ENCODE measurements around the gene RIPOR3.
"Not testable (repeated sequence)": the region's sequence is repeated elsewhere in the genome, so short reads cannot be mapped to it uniquely, and the experiment has no call there.

The RIPOR3 gene

GRCh38 chr20:50569864-50570836 is 121.2 kb downstream of the RIPOR3 start:
- DNase-seq, result peak in 1 of 2 experiments; percentile 60

DNA sequence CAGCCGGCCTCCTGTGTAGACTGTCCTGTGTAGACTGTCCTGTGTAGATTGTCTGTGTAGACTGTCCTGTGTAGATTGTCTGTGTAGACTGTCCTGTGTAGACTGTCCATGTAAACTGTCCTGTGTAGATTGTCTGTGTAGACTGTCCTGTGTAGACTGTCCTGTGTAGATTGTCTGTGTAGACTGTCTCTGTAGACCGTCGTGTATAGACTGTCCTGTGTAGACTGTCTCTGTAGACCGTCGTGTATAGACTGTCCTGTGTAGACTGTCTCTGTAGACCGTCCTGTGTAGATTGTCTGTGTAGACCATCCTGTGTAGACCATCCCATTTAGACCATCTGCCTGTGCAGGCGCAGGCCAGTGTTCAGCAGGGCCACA is 121.9 kb downstream of the RIPOR3 start:
- not testable (repeated sequence) for DNase-seq

GRCh38 chr20:50568549-50568942 is 122.8 kb downstream of the RIPOR3 start:
- DNase-seq, result no peak

DNA sequence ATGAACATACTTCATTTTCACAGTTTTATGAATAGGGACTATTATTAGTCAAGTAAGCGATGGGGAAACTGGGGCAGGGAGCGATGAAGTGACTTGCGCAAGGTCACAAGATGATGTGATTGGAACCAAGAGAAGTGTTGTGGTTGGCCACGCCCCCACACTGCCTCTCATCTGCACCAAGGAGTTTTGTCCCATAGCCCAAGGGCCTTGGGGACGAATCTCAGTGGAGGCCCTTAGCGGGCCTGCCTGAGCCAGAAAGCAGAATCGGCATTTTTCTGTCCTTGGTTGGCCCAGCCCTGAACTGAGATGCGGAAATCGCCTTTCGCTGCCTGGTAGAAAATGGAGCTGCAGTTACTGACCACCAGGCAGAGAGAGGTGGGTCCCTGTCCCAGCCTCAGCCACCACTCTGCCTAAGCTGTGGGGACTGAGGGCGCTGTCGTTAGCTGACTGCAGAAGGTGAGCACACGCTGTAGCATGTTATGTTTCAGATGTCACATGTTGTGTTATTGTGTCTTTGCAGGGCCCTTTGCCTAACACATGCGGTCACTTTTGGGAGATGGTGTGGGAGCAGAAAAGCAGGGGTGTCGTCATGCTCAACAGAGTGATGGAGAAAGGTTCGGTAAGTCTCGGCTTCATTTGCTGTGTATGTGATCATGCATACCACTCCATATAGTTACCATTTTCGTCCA is 123.3 kb downstream of the RIPOR3 start:
- DNase-seq, result no peak

DNA sequence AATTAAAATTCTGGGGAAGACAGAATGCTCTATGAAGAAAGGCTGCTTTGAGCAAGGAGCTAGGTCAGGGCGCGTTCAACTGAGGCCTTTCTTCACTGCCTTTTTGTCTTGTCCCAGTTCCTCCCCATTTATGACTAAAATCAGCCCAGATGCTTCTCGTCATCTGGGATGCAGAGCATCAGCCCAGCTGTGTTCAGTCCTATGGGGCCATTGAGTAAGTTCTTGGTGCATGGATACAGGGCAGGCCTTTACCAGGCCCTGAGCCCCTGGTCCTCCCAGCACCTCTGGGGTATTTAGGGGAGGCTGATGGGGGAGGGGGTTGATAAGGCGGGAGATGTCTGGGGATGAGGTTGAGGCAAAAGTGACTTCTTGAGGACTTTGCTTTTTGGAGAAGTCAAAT is 125.5 kb downstream of the RIPOR3 start:
- DNase-seq, result no peak

- no peak for DNase-seq
Observed at GRCh38 chr20:50565383-50565782, 126.0 kb downstream of the RIPOR3 start.

- DNase-seq, result no peak
Observed at GRCh38 chr20:50563133-50563944, 128.0 kb downstream of the RIPOR3 start.

DNA sequence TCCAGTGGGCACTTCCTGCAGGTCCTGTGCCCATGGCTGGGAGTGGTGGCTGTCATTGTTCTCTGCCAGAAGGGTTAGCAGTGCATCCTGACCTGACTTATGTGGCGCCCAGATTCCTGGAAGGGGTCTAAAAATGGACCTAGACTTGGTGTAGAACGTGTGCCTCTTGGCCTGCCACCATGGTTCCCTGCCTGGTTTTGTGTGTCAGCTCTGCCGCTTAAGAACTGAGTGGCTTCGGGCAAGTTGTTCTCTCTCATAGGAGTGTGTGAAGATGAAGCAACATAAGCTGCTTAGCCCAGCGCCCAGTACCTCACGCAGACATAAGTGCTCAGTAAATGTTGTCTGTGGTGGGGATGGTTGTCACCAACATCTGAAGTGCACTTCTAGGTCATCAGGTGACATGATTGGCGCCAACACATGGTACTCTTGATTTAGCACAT is 129.1 kb downstream of the RIPOR3 start:
- no peak for DNase-seq

- DNase-seq, result peak; percentile 82 to 96
Observed at GRCh38 chr20:50561379-50562078, 129.8 kb downstream of the RIPOR3 start.

- DNase-seq, result peak in 1 of 2 experiments; percentile 55
Observed at GRCh38 chr20:50560867-50561266, 130.5 kb downstream of the RIPOR3 start.

GRCh38 chr20:50559856-50560638 is 131.3 kb downstream of the RIPOR3 start:
- DNase-seq, result peak in 1 of 2 experiments; percentile 20

GRCh38 chr20:50559149-50559548 is 132.2 kb downstream of the RIPOR3 start:
- no peak for DNase-seq

- DNase-seq, result peak; percentile 92 to 98
Observed at GRCh38 chr20:50558483-50558925, 132.8 kb downstream of the RIPOR3 start.

GRCh38 chr20:50557549-50558134 is 133.7 kb downstream of the RIPOR3 start:
- no peak for DNase-seq

DNA sequence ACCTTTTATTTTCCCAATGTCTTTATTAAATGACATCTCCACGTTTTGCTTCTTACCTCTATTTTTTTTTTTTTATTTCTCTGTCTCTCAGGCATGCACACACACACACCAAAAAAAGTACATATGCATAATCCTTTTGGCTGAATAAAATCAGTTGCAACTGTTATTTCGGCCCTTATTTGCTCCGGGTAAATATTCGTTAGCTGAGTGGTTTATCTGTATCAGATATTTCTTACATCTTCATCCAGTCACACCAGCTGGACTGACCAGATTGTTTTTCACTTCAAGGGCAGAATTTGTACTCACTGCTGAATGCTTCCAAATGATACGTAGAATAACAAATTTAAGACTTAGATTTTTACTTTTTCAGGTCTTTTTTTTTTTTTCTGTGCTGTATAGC is 135.7 kb downstream of the RIPOR3 start:
- DNase-seq, result no peak

GRCh38 chr20:50554694-50555579 is 136.4 kb downstream of the RIPOR3 start:
- DNase-seq, result no peak

- no peak for DNase-seq
Observed at GRCh38 chr20:50552979-50553378, 138.4 kb downstream of the RIPOR3 start.

GRCh38 chr20:50551288-50551687 is 140.1 kb downstream of the RIPOR3 start:
- no peak for DNase-seq

DNA sequence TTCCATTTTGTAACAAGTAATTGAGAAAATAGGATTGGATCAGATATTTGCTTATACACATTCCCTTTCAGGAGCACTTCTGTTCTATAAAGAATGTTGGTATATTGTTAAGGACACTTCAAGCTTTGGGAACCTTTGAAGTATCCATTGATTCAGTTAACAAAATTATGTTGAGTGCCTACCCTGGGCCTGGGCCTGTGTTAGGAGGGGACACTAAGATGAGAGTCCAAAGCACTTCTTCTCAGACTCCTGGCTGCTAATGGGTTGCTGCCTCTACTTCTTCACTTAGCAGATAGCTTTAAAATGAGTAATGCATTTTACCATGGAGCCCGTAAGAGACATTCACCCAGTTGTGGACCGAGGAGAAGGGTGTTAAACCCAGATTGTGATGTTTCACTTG is 140.8 kb downstream of the RIPOR3 start:
- DNase-seq, result no peak

- DNase-seq, result no peak
Observed at GRCh38 chr20:50548396-50548795, 142.9 kb downstream of the RIPOR3 start.
